Activated CD4-positive, alpha-beta T cell treated with anti-CD3 and anti-CD28 coated beads, Interleukin-2, amount 50 U/mL, for 24 hours (primary cell): ENCODE measurements around the gene ENOPH1.
"Not testable (repeated sequence)": the region's sequence is repeated elsewhere in the genome, so short reads cannot be mapped to it uniquely, and the experiment has no call there.

Experiments
- DNase-seq, 2 donors: peaks; one replicate each; pipeline ENCODE4 v3.0.0-alpha.2; 2020; ENCODE audit warnings: low read depth in 1 of 2, low spot score in 1 of 2

Gene ENOPH1

GRCh38 chr4:82467471-82467870 is 37.1 kb downstream of the ENOPH1 start:
- no peak for DNase-seq

GRCh38 chr4:82469791-82470345 is 39.5 kb downstream of the ENOPH1 start:
- no peak for DNase-seq

GRCh38 chr4:82473080-82473479 is 42.7 kb downstream of the ENOPH1 start:
- DNase-seq, result not testable (repeated sequence)

- no peak for DNase-seq
These were observed 43.3 kb downstream of the ENOPH1 start for GRCh38 chr4:82473621-82474164.

- not testable (repeated sequence) for DNase-seq
These were observed 45.5 kb downstream of the ENOPH1 start for GRCh38 chr4:82475931-82476330.

- DNase-seq, result not testable (repeated sequence)
These were observed 47.1 kb downstream of the ENOPH1 start for GRCh38 chr4:82477469-82477868.

GRCh38 chr4:82479562-82479961 is 49.2 kb downstream of the ENOPH1 start:
- no peak for DNase-seq

- DNase-seq, result no peak
These were observed 50.5 kb downstream of the ENOPH1 start for GRCh38 chr4:82480771-82481505.

- no peak for DNase-seq
These were observed 51.1 kb downstream of the ENOPH1 start for GRCh38 chr4:82481506-82481840.

GRCh38 chr4:82482387-82482786 is 52.0 kb downstream of the ENOPH1 start:
- DNase-seq, result no peak

GRCh38 chr4:82484996-82485783 is 54.8 kb downstream of the ENOPH1 start:
- no peak for DNase-seq

- DNase-seq, result no peak
These were observed 58.7 kb downstream of the ENOPH1 start for GRCh38 chr4:82489076-82489475.

GRCh38 chr4:82489987-82490386 is 59.6 kb downstream of the ENOPH1 start:
- no peak for DNase-seq

- DNase-seq, result no peak
These were observed 61.0 kb downstream of the ENOPH1 start for GRCh38 chr4:82491251-82491960.

- DNase-seq, result no peak
These were observed 63.5 kb downstream of the ENOPH1 start for GRCh38 chr4:82493721-82494425.

GRCh38 chr4:82495666-82496065 is 65.3 kb downstream of the ENOPH1 start:
- DNase-seq, result no peak

- no peak for DNase-seq
These were observed 66.0 kb downstream of the ENOPH1 start for GRCh38 chr4:82496349-82496748.

GRCh38 chr4:82499738-82500434 is 69.5 kb downstream of the ENOPH1 start:
- DNase-seq, result no peak

- DNase-seq, result no peak
These were observed 70.2 kb downstream of the ENOPH1 start for GRCh38 chr4:82500435-82501153.

- DNase-seq, result no peak
These were observed 70.7 kb downstream of the ENOPH1 start for GRCh38 chr4:82501154-82501442.
